HS-5 (cell line): Measurements from ENCODE around the gene ZNF41.
A peak's percentile ranks its signal among the peaks of the same experiment; 100 is the strongest.

Experiments
- DNase-seq: peaks from one replicate; pipeline ENCODE4 v3.0.0-alpha.2; 2012; ENCODE audit warnings: low read depth

ZNF41 gene

DNA sequence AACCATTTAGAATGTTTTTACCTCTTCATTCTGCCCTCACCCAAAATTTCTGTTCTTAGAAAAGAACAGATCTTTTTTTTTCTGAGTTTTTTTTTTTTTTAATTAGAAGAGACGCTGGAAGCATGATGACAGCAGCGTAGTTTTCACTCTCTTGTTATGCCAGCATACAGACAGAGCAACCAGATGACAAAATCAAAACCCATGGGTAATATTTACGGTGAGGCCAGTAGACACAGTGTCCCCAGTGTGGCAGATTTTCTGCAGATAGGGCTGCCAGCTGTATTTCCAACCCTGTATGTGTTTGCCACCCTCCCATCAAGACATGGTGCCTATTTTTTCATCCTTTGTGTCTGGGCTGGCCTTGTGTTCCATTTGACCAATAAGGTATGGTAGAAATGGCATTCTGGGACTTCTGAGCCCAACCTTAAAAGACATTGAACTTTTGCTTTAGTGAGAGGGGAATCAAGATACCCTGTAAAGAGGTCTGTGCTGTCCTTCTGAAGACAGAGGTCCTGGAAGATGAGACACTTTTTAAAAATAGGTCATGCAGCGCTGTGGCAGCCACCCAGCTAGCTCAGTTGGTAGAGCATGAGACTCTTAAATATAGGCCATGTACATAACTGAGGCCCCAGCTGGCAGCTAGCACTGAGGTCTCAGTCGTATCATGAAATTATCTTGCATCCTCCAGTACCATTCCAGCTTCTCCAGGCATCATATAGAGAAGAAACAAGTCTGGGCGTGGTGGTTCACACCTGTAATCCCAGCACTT, 6.7 kb upstream of the ZNF41 start:
- DNase-seq, result no peak

DNA sequence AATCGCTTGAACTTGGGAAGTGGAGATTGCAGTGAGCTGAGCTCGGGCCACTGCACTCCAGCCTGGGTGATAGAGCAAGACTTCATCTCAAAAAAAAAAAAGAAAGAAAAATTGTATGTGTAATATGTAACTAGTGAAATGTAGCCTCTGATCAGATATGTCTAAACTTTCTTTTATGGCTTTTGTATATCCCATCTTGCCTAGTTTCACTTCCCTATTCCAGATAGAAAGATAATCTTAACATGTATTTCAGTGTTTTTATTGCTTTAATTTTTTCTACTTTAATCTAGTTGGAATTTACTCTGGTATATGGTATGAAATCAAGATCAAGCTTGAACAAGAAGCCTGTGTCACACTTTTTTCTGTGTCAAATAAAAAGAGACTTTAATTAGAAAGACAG, 1.9 kb upstream of the ZNF41 start:
- no peak for DNase-seq

GRCh38 chrX:47483306-47484268, 565 bp upstream of the ZNF41 start:
- DNase-seq, result peak; percentile 11

- DNase-seq, result no peak
Observed at GRCh38 chrX:47482065-47482511, 934 bp downstream of the ZNF41 start.

DNA sequence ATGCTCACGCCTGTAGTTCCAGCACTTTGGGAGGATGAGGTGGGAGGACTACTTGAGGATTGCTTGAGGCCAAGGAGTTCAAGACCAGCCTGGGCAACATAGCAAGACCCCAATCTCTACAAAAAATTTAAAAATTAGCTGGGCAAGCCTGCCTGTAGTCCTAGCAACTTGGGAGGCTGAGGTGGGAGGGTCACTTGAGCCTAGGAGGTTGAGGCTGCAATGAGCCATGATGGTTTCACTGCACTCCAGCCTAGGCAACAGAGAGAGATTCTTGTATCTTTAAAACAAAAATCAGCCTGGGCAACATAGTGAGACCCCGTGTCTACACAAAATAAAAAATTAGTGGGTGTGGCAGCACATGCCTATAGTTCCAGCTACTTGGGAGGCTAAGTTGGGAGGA, 1.9 kb downstream of the ZNF41 start:
- DNase-seq, result no peak

DNA sequence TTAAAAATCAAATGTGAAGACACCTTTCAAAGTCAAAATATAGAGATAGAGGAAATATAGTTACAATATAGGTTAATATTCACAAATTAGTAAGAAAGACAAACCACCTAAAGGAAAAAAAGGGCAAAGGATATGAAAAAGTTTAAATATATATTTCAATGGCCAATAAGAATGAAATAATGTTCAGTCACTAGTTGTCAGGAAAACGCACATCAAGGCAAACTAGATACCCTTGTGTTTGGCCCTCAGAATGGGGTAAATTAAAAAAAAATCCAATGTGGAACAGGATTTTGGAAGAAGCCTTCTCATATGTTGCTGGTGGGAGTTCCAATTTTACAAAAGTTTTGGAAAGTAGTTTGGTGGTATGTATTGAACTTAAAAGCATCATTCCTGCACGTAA, 2.4 kb downstream of the ZNF41 start:
- DNase-seq, result no peak

DNA sequence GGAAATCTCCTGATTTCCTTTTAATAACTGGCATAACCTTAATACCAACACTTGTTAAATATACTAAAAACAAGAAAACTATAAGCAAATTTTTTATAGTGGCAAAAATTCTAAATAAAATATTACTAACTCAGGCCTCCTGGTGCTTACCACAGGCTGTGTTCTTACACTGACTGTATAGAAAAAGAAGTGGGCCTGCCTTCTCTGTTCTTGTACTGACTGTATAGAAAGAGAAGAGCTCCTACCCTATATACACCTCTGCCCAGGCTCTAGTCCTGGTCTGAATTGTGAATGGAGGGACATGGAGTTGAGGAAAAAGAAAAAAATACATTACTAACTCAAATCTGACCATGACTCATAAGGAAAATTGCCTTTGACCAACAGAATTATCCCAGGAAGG, 7.5 kb downstream of the ZNF41 start:
- no peak for DNase-seq

- DNase-seq, result no peak
Observed at GRCh38 chrX:47467106-47467505, 15.9 kb downstream of the ZNF41 start.

DNA sequence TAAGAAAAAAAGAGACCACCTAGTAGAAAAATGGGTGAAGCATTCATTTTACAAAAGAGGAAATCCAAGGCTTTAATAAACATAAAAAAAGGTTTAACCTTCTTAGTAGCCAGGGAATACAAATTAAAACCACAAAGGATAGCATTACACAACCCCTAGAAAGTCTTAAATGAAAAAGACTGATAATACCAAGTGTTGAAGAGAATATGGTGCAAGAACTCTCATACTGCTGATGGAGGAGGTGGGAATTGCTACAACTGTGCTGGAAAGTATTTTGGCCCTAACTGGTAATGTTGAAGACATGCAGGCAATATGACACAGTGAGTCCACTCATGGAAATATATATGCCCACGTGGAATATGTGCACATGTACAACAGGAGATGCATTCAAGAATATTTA, 22.5 kb downstream of the ZNF41 start:
- DNase-seq, result no peak

DNA sequence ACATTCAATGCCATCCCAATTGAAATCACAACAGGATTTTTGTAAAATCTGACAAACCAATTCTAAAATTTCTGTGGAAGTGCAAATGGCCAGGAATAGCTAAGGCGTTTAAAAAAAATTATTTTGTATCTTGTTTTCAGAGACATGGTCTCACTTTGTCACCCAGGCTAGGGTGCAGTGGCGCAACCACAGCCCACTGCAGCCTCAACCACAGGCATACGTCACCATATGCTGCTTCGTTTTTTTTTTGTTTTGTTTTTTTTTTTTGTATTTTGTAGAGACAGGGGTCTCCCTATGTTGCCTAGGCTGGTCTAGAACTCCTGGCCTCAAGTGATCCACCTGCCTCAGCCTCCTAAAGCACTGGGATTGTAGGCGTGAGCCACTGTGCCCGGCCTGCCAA, 24.5 kb downstream of the ZNF41 start:
- DNase-seq, result no peak

DNA sequence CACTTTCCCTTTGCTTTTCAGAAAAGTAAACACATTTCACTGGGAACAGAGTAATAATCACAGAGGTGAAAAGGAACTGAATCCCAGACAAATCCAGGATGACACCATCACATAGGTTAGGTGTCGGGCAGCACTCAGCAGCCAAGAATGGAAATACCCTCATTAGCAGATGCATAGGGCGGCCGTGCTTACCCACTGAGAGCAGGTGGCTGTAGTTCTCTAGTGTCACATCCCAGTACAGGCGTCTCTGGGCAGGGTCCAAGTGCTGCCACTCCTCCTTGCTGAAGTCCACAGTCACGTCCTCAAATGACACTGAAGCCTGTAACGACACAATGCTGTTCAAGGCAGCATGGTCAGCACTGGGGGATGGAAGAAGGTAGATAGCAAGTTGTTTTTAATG, 26.9 kb downstream of the ZNF41 start:
- DNase-seq, result no peak

- no peak for DNase-seq
Observed at GRCh38 chrX:47452112-47452511, 30.9 kb downstream of the ZNF41 start.

DNA sequence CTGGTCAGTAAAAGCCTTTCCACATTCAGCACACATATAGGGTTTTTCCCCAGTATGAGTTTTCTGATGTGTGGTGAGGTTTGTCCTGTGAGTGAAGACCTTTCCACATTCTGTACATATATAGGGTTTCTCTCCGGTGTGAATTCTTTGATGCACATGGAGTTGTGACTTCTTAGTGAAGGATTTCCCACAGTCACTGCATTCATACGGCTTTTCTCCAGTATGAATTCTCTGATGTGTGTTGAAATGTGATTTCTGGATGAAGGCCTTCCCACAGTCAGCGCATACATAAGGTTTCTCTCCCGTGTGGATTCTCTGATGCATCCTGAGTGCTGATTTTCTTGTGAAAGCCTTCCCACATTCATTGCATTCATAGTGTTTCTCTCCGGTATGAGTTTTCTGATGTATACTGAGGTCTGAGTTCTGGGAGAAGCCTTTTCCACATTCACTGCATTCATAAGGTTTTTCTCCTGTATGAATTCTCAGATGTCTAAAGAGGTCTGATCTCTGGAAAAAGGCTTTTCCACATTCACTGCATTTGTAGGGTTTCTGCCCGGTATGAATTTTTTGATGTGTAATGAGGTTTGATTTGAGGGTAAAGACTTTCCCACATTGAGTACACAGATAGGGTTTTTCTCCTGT, 34.7 kb downstream of the ZNF41 start:
- no peak for DNase-seq

- DNase-seq, result no peak
Observed at GRCh38 chrX:47447607-47448006, 35.4 kb downstream of the ZNF41 start.

- no peak for DNase-seq
Observed at GRCh38 chrX:47446971-47447370, 36.1 kb downstream of the ZNF41 start.

- no peak for DNase-seq
Observed at GRCh38 chrX:47446431-47446830, 36.6 kb downstream of the ZNF41 start.

DNA sequence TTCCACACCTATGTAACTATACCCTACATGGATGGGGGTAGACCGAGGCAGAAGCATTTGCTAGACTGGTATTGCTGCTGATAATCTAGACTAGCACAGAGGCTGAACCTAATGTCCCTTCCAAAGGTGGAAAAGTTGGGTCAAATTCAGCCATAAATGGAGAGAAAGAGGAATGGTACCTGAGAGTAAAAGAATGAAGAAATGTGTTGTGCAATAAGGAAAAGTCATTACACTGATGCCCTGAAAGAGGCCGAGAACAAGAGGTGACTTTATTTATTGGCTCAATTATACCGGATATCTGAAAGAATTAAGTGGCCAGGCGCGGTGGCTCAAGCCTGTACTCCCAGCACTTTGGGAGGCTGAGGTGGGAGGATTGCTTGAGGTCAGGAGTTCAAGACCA, 52.1 kb downstream of the ZNF41 start:
- DNase-seq, result no peak

GRCh38 chrX:47422444-47422843, 60.6 kb downstream of the ZNF41 start:
- no peak for DNase-seq

- DNase-seq, result no peak
Observed at GRCh38 chrX:47420962-47421361, 62.1 kb downstream of the ZNF41 start.

GRCh38 chrX:47420265-47420664, 62.8 kb downstream of the ZNF41 start:
- no peak for DNase-seq

- no peak for DNase-seq
Observed at GRCh38 chrX:47413179-47413594, 69.8 kb downstream of the ZNF41 start.
